ENCODE data around the gene SCG5.

SCG5 gene

GRCh38 chr15:32718821-32719716, 77.6 kb downstream of the SCG5 start:
- H3K36me3 ChIP-seq (ENCODE audit: insufficient read depth, low read length): no peaks in the 10 kb centered on the region
- H3K9me2 ChIP-seq (replicated peaks; ENCODE audit: low read depth, low read length): no peaks in the 10 kb centered on the region
- no peaks in the 10 kb centered on the region for H3K9me3 ChIP-seq (ENCODE audit: insufficient read depth, low read depth, low read length)
- H3K27me3 ChIP-seq (ENCODE audit: insufficient read depth, low read length, poor library complexity, severe bottlenecking): no peaks in the 10 kb centered on the region
- no peak overlapping the region for H3K4me3 ChIP-seq (ENCODE audit: low read length, poor library complexity, severe bottlenecking)
- TF ChIP-seq EZH2phosphoT487 (IDR thresholded peaks at IDR 0.05; ENCODE audit: borderline replicate concordance) (no peak), CTCF (conservative IDR thresholded peaks at IDR 0.05; ENCODE audit: low read length) (no peak)
- no peak overlapping the region for H2AFZ ChIP-seq (ENCODE audit: low read length)
- no peaks in the 10 kb centered on the region for H4K20me1 ChIP-seq (ENCODE audit: insufficient read depth, low read length, poor library complexity, severe bottlenecking)
- no peaks in the 10 kb centered on the region for H3F3A ChIP-seq (ENCODE audit: low read depth)
- no peak overlapping the region for H3K9ac ChIP-seq (ENCODE audit: low read depth, low read length, poor library complexity, severe bottlenecking)
- H3K4me2 ChIP-seq (ENCODE audit: low read depth, low read length, poor library complexity, severe bottlenecking): no peak overlapping the region
- H3K4me1 ChIP-seq (ENCODE audit: insufficient read depth, low read length, poor library complexity, severe bottlenecking): peaks cover 15% of the 10 kb centered on the region
- H3K79me2 ChIP-seq (ENCODE audit: insufficient read depth, low read length): no peaks in the 10 kb centered on the region

- H3K36me3 ChIP-seq (ENCODE audit: insufficient read depth, low read length): no peaks in the 10 kb centered on the region
- H3K27me3 ChIP-seq (ENCODE audit: insufficient read depth, low read length, poor library complexity, severe bottlenecking): no peaks in the 10 kb centered on the region
- no peaks in the 10 kb centered on the region for H3K9me2 ChIP-seq (replicated peaks; ENCODE audit: low read depth, low read length)
- H3K79me2 ChIP-seq (ENCODE audit: insufficient read depth, low read length): no peaks in the 10 kb centered on the region
- no peak overlapping the region for H3K4me3 ChIP-seq (ENCODE audit: low read length, poor library complexity, severe bottlenecking)
- H2AFZ ChIP-seq (ENCODE audit: low read length): no peak overlapping the region
- H3K4me2 ChIP-seq (ENCODE audit: low read depth, low read length, poor library complexity, severe bottlenecking): no peak overlapping the region
- H3F3A ChIP-seq (ENCODE audit: low read depth): no peaks in the 10 kb centered on the region
- no peaks in the 10 kb centered on the region for H3K9me3 ChIP-seq (ENCODE audit: insufficient read depth, low read depth, low read length)
- H4K20me1 ChIP-seq (ENCODE audit: insufficient read depth, low read length, poor library complexity, severe bottlenecking): no peaks in the 10 kb centered on the region
- H3K9ac ChIP-seq (ENCODE audit: low read depth, low read length, poor library complexity, severe bottlenecking): no peak overlapping the region
- H3K4me1 ChIP-seq (ENCODE audit: insufficient read depth, low read length, poor library complexity, severe bottlenecking): peaks cover 15% of the 10 kb centered on the region
- TF ChIP-seq EZH2phosphoT487 (IDR thresholded peaks at IDR 0.05; ENCODE audit: borderline replicate concordance) (no peak), CTCF (conservative IDR thresholded peaks at IDR 0.05; ENCODE audit: low read length) (no peak)
These were observed 80.1 kb downstream of the SCG5 start for GRCh38 chr15:32721596-32721995.

- H3K27me3 ChIP-seq (ENCODE audit: insufficient read depth, low read length, poor library complexity, severe bottlenecking): no peaks in the 10 kb centered on the region
- no peak overlapping the region for H3K4me2 ChIP-seq (ENCODE audit: low read depth, low read length, poor library complexity, severe bottlenecking)
- H3F3A ChIP-seq (ENCODE audit: low read depth): no peaks in the 10 kb centered on the region
- no peaks in the 10 kb centered on the region for H3K36me3 ChIP-seq (ENCODE audit: insufficient read depth, low read length)
- no peaks in the 10 kb centered on the region for H3K9me3 ChIP-seq (ENCODE audit: insufficient read depth, low read depth, low read length)
- H2AFZ ChIP-seq (ENCODE audit: low read length): no peak overlapping the region
- peaks cover 15% of the 10 kb centered on the region for H3K4me1 ChIP-seq (ENCODE audit: insufficient read depth, low read length, poor library complexity, severe bottlenecking)
- H3K4me3 ChIP-seq (ENCODE audit: low read length, poor library complexity, severe bottlenecking): no peak overlapping the region
- no peaks in the 10 kb centered on the region for H3K9me2 ChIP-seq (replicated peaks; ENCODE audit: low read depth, low read length)
- H3K79me2 ChIP-seq (ENCODE audit: insufficient read depth, low read length): no peaks in the 10 kb centered on the region
- H4K20me1 ChIP-seq (ENCODE audit: insufficient read depth, low read length, poor library complexity, severe bottlenecking): no peaks in the 10 kb centered on the region
- TF ChIP-seq CTCF (conservative IDR thresholded peaks at IDR 0.05; ENCODE audit: low read length) (no peak), EZH2phosphoT487 (IDR thresholded peaks at IDR 0.05; ENCODE audit: borderline replicate concordance) (no peak)
- no peak overlapping the region for H3K9ac ChIP-seq (ENCODE audit: low read depth, low read length, poor library complexity, severe bottlenecking)
These were observed 80.6 kb downstream of the SCG5 start for GRCh38 chr15:32722136-32722535.
